ENCODE data around the gene STK39. TPM values are rescaled to one million over a fixed set of nuclear protein-coding genes. Genes with fewer than 3 reads are reported as not detected.

The STK39 gene
- total and polyA plus RNA-seq, 2 donors (not counting 1 experiment from before 2014, with no cell fraction given), result 16.7 to 30.1 TPM

DNA sequence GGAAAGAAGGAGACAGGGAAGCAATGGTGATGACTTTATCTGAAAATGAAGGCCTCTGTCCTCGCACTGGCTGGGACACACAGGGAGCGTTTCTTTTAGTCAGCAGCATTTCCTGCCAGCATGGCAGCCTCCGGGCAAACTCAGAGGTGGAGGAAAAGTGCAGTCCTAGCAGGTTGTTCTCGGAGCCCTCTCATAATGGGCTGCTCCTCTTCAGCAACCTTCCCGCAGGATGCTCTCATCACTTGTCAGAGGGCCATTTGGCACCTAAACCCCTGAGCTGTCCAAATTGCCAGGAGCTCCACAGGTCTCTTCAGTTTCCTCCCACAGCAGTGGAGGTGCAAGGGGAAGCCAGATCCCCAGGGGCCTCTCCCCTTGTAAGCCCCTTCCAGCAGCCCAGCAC lies 6.2 kb downstream of the STK39 start:
- peaks cover 68% of the 10 kb centered on the region for H3K79me2 ChIP-seq (ENCODE audit: control insufficient read depth, insufficient read depth, low read length)
- H3K9ac ChIP-seq (ENCODE audit: insufficient read depth, low read length), result no peak overlapping the region
- peaks cover 5% of the 10 kb centered on the region for H3K4me1 ChIP-seq (ENCODE audit: control insufficient read depth, extremely low read depth, insufficient read depth, low read length)
- H3K9me3 ChIP-seq (ENCODE audit: control insufficient read depth, insufficient read depth, low read depth, low read length), result no peaks in the 10 kb centered on the region
- no peaks in the 10 kb centered on the region for H3K36me3 ChIP-seq (ENCODE audit: control insufficient read depth, insufficient read depth, low read length)
- no peaks in the 10 kb centered on the region for H3K27me3 ChIP-seq (ENCODE audit: control insufficient read depth, insufficient read depth, low read length)
- H4K20me1 ChIP-seq (ENCODE audit: control insufficient read depth, extremely low read depth, insufficient read depth, low read length), result peaks cover 2% of the 10 kb centered on the region
- no peak for TF ChIP-seq CTCF (conservative IDR thresholded peaks at IDR 0.05 in 1 of 2, IDR thresholded peaks at IDR 0.05 in 1 of 2; ENCODE audit: low read depth in 1 of 2, low read length in 2 of 2)
- no peak overlapping the region for H3K27ac ChIP-seq (ENCODE audit: insufficient read depth, low read length)
- no peak overlapping the region for H2AFZ ChIP-seq (ENCODE audit: low read length)
- DNase-seq (ENCODE audit: low read depth in 2 of 2), result no peak
- H3K4me2 ChIP-seq (ENCODE audit: extremely low read depth, insufficient read depth, low read length), result no peak overlapping the region
- no peak overlapping the region for H3K4me3 ChIP-seq (replicated peaks in 1 of 4; ENCODE audit: control extremely low read depth in 1 of 4, insufficient read depth in 1 of 4, low read depth in 3 of 4, low read length in 4 of 4)

DNA sequence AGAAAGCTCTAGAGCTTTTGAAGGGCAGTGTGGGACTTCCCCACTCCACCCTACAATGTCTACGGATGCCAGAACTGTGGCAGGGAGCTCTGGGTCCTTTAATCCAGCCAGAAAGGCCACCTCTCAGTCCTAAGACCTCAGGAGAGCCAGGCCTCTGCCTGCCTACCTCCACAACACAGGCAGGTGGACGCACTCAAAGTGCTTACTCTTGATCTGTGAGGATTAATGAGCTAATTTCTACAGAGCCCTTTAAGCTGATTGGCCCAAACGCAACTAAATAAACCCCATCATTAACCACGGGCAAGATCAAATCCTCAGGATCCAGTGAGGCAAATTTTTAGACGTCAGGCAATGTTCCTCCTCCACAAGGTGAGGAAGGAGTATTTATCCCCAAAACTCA lies 8.1 kb downstream of the STK39 start:
- H3K36me3 ChIP-seq (ENCODE audit: control insufficient read depth, insufficient read depth, low read length), result no peaks in the 10 kb centered on the region
- DNase-seq (ENCODE audit: low read depth in 2 of 2), result no peak
- no peak overlapping the region for H3K4me2 ChIP-seq (ENCODE audit: extremely low read depth, insufficient read depth, low read length)
- no peak overlapping the region for H2AFZ ChIP-seq (ENCODE audit: low read length)
- H3K27me3 ChIP-seq (ENCODE audit: control insufficient read depth, insufficient read depth, low read length), result no peaks in the 10 kb centered on the region
- peaks cover 51% of the 10 kb centered on the region for H3K79me2 ChIP-seq (ENCODE audit: control insufficient read depth, insufficient read depth, low read length)
- H3K9me3 ChIP-seq (ENCODE audit: control insufficient read depth, insufficient read depth, low read depth, low read length), result no peaks in the 10 kb centered on the region
- peaks cover 7% of the 10 kb centered on the region for H3K4me1 ChIP-seq (ENCODE audit: control insufficient read depth, extremely low read depth, insufficient read depth, low read length)
- H4K20me1 ChIP-seq (ENCODE audit: control insufficient read depth, extremely low read depth, insufficient read depth, low read length), result peaks cover 2% of the 10 kb centered on the region
- no peak overlapping the region for H3K9ac ChIP-seq (ENCODE audit: insufficient read depth, low read length)
- TF ChIP-seq EZH2 (IDR thresholded peaks at IDR 0.05; ENCODE audit: low read length, missing control alignments) (no peak), CTCF (conservative IDR thresholded peaks at IDR 0.05 in 1 of 2, IDR thresholded peaks at IDR 0.05 in 1 of 2; ENCODE audit: low read depth in 1 of 2, low read length in 2 of 2) (no peak)
- H3K4me3 ChIP-seq (replicated peaks in 1 of 4; ENCODE audit: control extremely low read depth in 1 of 4, insufficient read depth in 1 of 4, low read depth in 3 of 4, low read length in 4 of 4), result no peak overlapping the region
- no peak overlapping the region for H3K27ac ChIP-seq (ENCODE audit: insufficient read depth, low read length)

DNA sequence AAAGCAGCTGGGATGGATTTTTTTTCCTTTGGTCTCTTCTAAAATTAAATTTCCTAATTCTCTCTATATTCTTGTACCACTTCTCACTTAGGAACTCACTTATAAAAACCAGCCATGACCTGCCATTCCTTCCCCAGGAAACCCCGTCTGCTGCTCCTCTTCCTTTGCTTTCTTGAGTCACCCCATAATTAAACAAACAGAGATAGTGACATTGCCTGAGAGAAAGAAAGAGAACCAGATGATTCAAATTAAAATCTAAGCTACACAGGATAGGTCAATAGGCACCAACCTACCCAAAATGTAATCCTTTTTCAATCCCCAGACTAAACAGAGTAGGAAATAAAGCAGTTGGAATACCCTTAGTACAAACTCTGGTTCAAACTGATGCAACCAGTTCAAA lies 9.7 kb downstream of the STK39 start:
- no peak overlapping the region for H3K4me2 ChIP-seq (ENCODE audit: extremely low read depth, insufficient read depth, low read length)
- peaks cover 12% of the 10 kb centered on the region for H3K4me1 ChIP-seq (ENCODE audit: control insufficient read depth, extremely low read depth, insufficient read depth, low read length)
- H3K27ac ChIP-seq (ENCODE audit: insufficient read depth, low read length), result no peak overlapping the region
- no peaks in the 10 kb centered on the region for H3K9me3 ChIP-seq (ENCODE audit: control insufficient read depth, insufficient read depth, low read depth, low read length)
- no peak overlapping the region for H3K9ac ChIP-seq (ENCODE audit: insufficient read depth, low read length)
- H3K36me3 ChIP-seq (ENCODE audit: control insufficient read depth, insufficient read depth, low read length), result no peaks in the 10 kb centered on the region
- peaks cover 46% of the 10 kb centered on the region for H3K79me2 ChIP-seq (ENCODE audit: control insufficient read depth, insufficient read depth, low read length)
- peak in 1 of 2 donors; percentile 32 for DNase-seq (ENCODE audit: low read depth in 2 of 2)
- no peaks in the 10 kb centered on the region for H3K27me3 ChIP-seq (ENCODE audit: control insufficient read depth, insufficient read depth, low read length)
- no peak overlapping the region for H3K4me3 ChIP-seq (replicated peaks in 1 of 4; ENCODE audit: control extremely low read depth in 1 of 4, insufficient read depth in 1 of 4, low read depth in 3 of 4, low read length in 4 of 4)
- no peak for TF ChIP-seq CTCF (conservative IDR thresholded peaks at IDR 0.05 in 1 of 2, IDR thresholded peaks at IDR 0.05 in 1 of 2; ENCODE audit: low read depth in 1 of 2, low read length in 2 of 2)
- no peak for TF ChIP-seq EZH2 (IDR thresholded peaks at IDR 0.05; ENCODE audit: low read length, missing control alignments)
- peaks cover 2% of the 10 kb centered on the region for H4K20me1 ChIP-seq (ENCODE audit: control insufficient read depth, extremely low read depth, insufficient read depth, low read length)
- no peak overlapping the region for H2AFZ ChIP-seq (ENCODE audit: low read length)

Data from fibroblast of lung (primary cell).